Epidermal melanocyte (primary cell): ENCODE measurements around the gene SRP68.
"Not testable (repeated sequence)": the region's sequence is repeated elsewhere in the genome, so short reads cannot be mapped to it uniquely, and the experiment has no call there.

Experiments used
- DNase-seq: peaks from one replicate; pipeline ENCODE4 v3.0.0; 2011; ENCODE audit warnings: low spot score; ENCODE audit not compliant: insufficient read length

Gene SRP68

GRCh38 chr17:76076765-76077583, 4.7 kb upstream of the SRP68 start:
- no peak for DNase-seq

- no peak for DNase-seq
Measured at GRCh38 chr17:76076146-76076764, 3.9 kb upstream of the SRP68 start.

- no peak for DNase-seq
Measured at GRCh38 chr17:76075364-76076145, 3.2 kb upstream of the SRP68 start.

GRCh38 chr17:76074390-76075363, 2.4 kb upstream of the SRP68 start, which contains the start of gene GALR2:
Gene GALR2, plus strand, starts transcription at chr17:76074781. Its CDS starts 103 bp downstream, at chr17:76074884.
- no peak for DNase-seq

- DNase-seq = no peak
Measured at GRCh38 chr17:76071531-76072147, 678 bp downstream of the SRP68 start.

- DNase-seq = no peak
Measured at GRCh38 chr17:76065775-76066174, 6.5 kb downstream of the SRP68 start.

- DNase-seq = no peak
Measured at GRCh38 chr17:76063875-76064546, 8.3 kb downstream of the SRP68 start.

GRCh38 chr17:76058264-76058663, 14.1 kb downstream of the SRP68 start:
- DNase-seq = not testable (repeated sequence)

- no peak for DNase-seq
Measured at GRCh38 chr17:76056882-76057281, 15.4 kb downstream of the SRP68 start.

GRCh38 chr17:76054112-76054476, 18.2 kb downstream of the SRP68 start:
- no peak for DNase-seq

- no peak for DNase-seq
Measured at GRCh38 chr17:76053246-76054111, 18.8 kb downstream of the SRP68 start.

GRCh38 chr17:76051561-76051960, 20.8 kb downstream of the SRP68 start:
- no peak for DNase-seq

- no peak for DNase-seq
Measured at GRCh38 chr17:76050538-76051467, 21.5 kb downstream of the SRP68 start.

- no peak for DNase-seq
Measured at GRCh38 chr17:76049836-76050537, 22.3 kb downstream of the SRP68 start.

GRCh38 chr17:76049239-76049638, 23.1 kb downstream of the SRP68 start:
- no peak for DNase-seq

GRCh38 chr17:76048711-76049110, 23.6 kb downstream of the SRP68 start:
- DNase-seq = no peak

GRCh38 chr17:76048025-76048605, 24.2 kb downstream of the SRP68 start:
- no peak for DNase-seq
